Vagina (tissue), 2 donors: ENCODE results near the gene IKZF3. TPM values are rescaled to one million over a fixed set of nuclear protein-coding genes. Genes with fewer than 3 reads are reported as not detected.

Experiments
- DNase-seq, 2 donors: peaks; one replicate each; pipeline ENCODE4 v3.0.0-alpha.2; 2017; ENCODE audit errors: extremely low spot score in 2 of 2
- H3K27ac ChIP-seq: fragments of 200-600 bp; sonication (generic); one replicate; pipeline ENCODE4 v1.5.1; 2019
- H3K27me3 ChIP-seq: fragments of 200-600 bp; sonication (generic); one replicate; pipeline ENCODE4 v1.5.1; 2019
- H3K36me3 ChIP-seq, 2 donors: fragments of 200-600 bp; sonication (generic); one replicate each; pipeline ENCODE4 v1.5.1; 2017 to 2019
- H3K4me1 ChIP-seq: fragments of 200-600 bp; sonication (generic); one replicate; pipeline ENCODE4 v1.5.1; 2019
- H3K4me3 ChIP-seq, 2 donors: fragments of 200-600 bp; sonication (generic); 1 replicate in 1 of 2; 2 replicates in 1 of 2; pipeline ENCODE4 v1.5.1; 2016 to 2019
- H3K9me3 ChIP-seq: fragments of 200-600 bp; sonication (generic); one replicate; pipeline ENCODE4 v1.5.1; 2019
- CTCF ChIP-seq, 3 experiments: fragments of 450-650 bp in 2 of 3; fragments of 200-600 bp in 1 of 3; sonication (generic) in 1 of 3; IDR thresholded peaks; one replicate each; pipeline ENCODE4 v1.5.1; 2017 to 2019; ENCODE audit warnings: antibody characterized with exemption in 3 of 3, mild to moderate bottlenecking in 2 of 3, moderate library complexity in 2 of 3
- POLR2A ChIP-seq, 2 donors: fragments of 450-650 bp; IDR thresholded peaks; one replicate each; pipeline ENCODE4 v1.6.1; 2017; ENCODE audit warnings: antibody characterized with exemption in 2 of 2, mild to moderate bottlenecking in 2 of 2, moderate library complexity in 2 of 2
- POLR2AphosphoS5 ChIP-seq, 2 donors: sonication (generic); formaldehyde crosslinking; IDR thresholded peaks; one replicate each; pipeline ENCODE4 v1.9.0; 2017; ENCODE audit warnings: antibody characterized with exemption in 2 of 2, mild to moderate bottlenecking in 2 of 2, low read depth in 1 of 2; ENCODE audit not compliant: insufficient read depth in 1 of 2
- intact Hi-C: fragments of 100-400 bp; cut with DNase I; formaldehyde crosslinking; loops from one replicate; pipeline ENCODE4 v1.15.1; 2023
- total RNA-seq: library from RNA; depleted of rRNA; stranded (reverse); fragments of >200 nt; gene quantifications from one replicate; pipeline ENCODE4 v1.2.3, GENCODE V29; 2016

Gene IKZF3
- total RNA-seq, 1 donor from 2014 or later = 5.9 TPM

- peak overlapping the region; percentile 29 to 48 for H3K4me3 ChIP-seq
- H3K4me1 ChIP-seq = peaks cover 47% of the 10 kb centered on the region
- no peak for DNase-seq
- H3K9me3 ChIP-seq = no peaks in the 10 kb centered on the region
- H3K27ac ChIP-seq = peak overlapping the region; percentile 95
- H3K36me3 ChIP-seq = no peaks in the 10 kb centered on the region
- no peaks in the 10 kb centered on the region for H3K27me3 ChIP-seq
- TF ChIP-seq POLR2A (IDR thresholded peaks at IDR 0.05) (peak in 1 of 2 donors; percentile 25), POLR2AphosphoS5 (IDR thresholded peaks at IDR 0.05; ENCODE audit: insufficient read depth in 1 of 2, low read depth in 1 of 2) (peak; percentile 48 to 71), CTCF (IDR thresholded peaks at IDR 0.05) (no peak)
- intact Hi-C loops = no loop called here
These were observed 124.9 kb downstream of the IKZF3 start for GRCh38 chr17:39738983-39739884.

GRCh38 chr17:39738568-39738901, 125.6 kb downstream of the IKZF3 start:
- no peak for TF ChIP-seq POLR2A (IDR thresholded peaks at IDR 0.05)
- TF ChIP-seq POLR2AphosphoS5 (IDR thresholded peaks at IDR 0.05; ENCODE audit: insufficient read depth in 1 of 2, low read depth in 1 of 2) = no peak
- TF ChIP-seq CTCF (IDR thresholded peaks at IDR 0.05) = no peak
- DNase-seq = no peak
- Histone ChIP-seq H3K9me3 (no peaks in the 10 kb centered on the region), H3K4me3 (peak overlapping the region; percentile 29 to 48), H3K36me3 (no peaks in the 10 kb centered on the region), H3K27me3 (no peaks in the 10 kb centered on the region), H3K4me1 (peaks cover 47% of the 10 kb centered on the region), H3K27ac (peak overlapping the region; percentile 95)
- intact Hi-C loops = no loop called here

- H3K9me3 ChIP-seq = no peaks in the 10 kb centered on the region
- peaks cover 47% of the 10 kb centered on the region for H3K4me1 ChIP-seq
- H3K27ac ChIP-seq = peak within 1 kb of the TSS; percentile 95
- no peaks in the 10 kb centered on the region for H3K36me3 ChIP-seq
- H3K27me3 ChIP-seq = no peaks in the 10 kb centered on the region
- intact Hi-C loops = no loop called here
- no peak for DNase-seq
- TF ChIP-seq POLR2A (IDR thresholded peaks at IDR 0.05) (no peak), POLR2AphosphoS5 (IDR thresholded peaks at IDR 0.05; ENCODE audit: insufficient read depth in 1 of 2, low read depth in 1 of 2) (peak in 1 of 2 donors; percentile 56)
- H3K4me3 ChIP-seq = peak within 1 kb of the TSS; percentile 29 to 48
These were observed 126.1 kb downstream of the IKZF3 start, which contains the start of gene GRB7 for GRCh38 chr17:39737760-39738567. Gene GRB7 (plus strand): TSS chr17:39737938. CDS start chr17:39742302, 4,364 bp downstream.

- Histone ChIP-seq H3K4me3 (peak overlapping the region in 1 of 2 donors; percentile 48), H3K9me3 (no peaks in the 10 kb centered on the region), H3K36me3 (no peaks in the 10 kb centered on the region), H3K27me3 (no peaks in the 10 kb centered on the region), H3K4me1 (peaks cover 47% of the 10 kb centered on the region), H3K27ac (no peak overlapping the region)
- no peak for TF ChIP-seq CTCF (IDR thresholded peaks at IDR 0.05)
- TF ChIP-seq POLR2A (IDR thresholded peaks at IDR 0.05) = no peak
- TF ChIP-seq POLR2AphosphoS5 (IDR thresholded peaks at IDR 0.05; ENCODE audit: insufficient read depth in 1 of 2, low read depth in 1 of 2) = no peak
- DNase-seq = no peak
- intact Hi-C loops = no loop called here
These were observed 126.8 kb downstream of the IKZF3 start for GRCh38 chr17:39737206-39737759.
